Measurements from ENCODE around the gene GRM2.

The GRM2 gene

DNA sequence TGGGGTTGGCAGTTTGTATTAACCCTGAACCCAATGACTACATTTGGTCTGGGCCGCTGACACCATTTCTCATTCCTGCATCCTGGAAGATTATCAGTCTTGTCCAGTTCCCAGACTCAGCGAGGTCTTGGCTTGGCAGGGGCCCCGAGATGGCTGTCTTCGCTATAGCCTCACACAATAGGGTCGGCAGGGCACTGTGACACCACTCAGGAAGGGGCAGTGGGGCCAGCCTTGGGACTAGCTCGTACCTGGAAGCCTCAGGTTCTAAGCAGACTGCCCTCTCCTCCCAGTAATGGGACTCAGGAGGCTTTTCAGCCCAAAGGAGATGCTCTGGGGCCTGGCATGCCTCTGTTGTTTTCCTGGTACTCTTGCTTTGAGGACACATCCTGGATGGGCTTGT, 26.7 kb upstream of the GRM2 start:
- no peak for TF ChIP-seq CTCF (IDR thresholded peaks at IDR 0.05; ENCODE audit: low read depth, low read length, missing control alignments)
- DNase-seq (ENCODE audit: low read depth), result no peak
- no peak overlapping the region for H3K4me3 ChIP-seq (ENCODE audit: low read depth, low read length)

GRCh38 chr3:51680663-51681230, 26.1 kb upstream of the GRM2 start:
- no peak for TF ChIP-seq CTCF (IDR thresholded peaks at IDR 0.05; ENCODE audit: low read depth, low read length, missing control alignments)
- no peak for DNase-seq (ENCODE audit: low read depth)
- no peak overlapping the region for H3K4me3 ChIP-seq (ENCODE audit: low read depth, low read length)

GRCh38 chr3:51681453-51681852, 25.4 kb upstream of the GRM2 start:
- DNase-seq (ENCODE audit: low read depth), result peak; percentile 26
- TF ChIP-seq CTCF (IDR thresholded peaks at IDR 0.05; ENCODE audit: low read depth, low read length, missing control alignments), result no peak
- no peak overlapping the region for H3K4me3 ChIP-seq (ENCODE audit: low read depth, low read length)

DNA sequence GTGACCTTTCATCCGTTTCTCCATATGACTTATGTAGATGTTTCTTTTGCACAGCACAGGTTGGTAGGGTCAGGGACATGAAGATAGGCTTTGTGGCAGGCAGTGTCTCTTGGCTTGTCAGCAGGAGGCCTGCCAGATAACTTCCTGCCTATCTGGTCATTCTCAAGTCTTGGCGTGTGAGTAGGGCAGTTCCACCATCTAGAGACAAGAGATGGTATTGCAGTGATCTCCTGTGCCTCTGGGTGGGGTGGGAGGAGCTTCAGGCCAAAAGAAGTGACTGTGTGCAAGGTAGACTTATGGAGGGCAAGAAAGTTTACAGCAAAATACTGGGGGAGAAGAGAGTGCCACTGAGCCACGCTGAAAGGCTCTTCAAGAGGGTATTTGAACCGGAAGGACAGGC, 24.8 kb upstream of the GRM2 start:
- TF ChIP-seq CTCF (IDR thresholded peaks at IDR 0.05; ENCODE audit: low read depth, low read length, missing control alignments), result peak; percentile 92
- no peak overlapping the region for H3K4me3 ChIP-seq (ENCODE audit: low read depth, low read length)
- DNase-seq (ENCODE audit: low read depth), result peak; percentile 83

DNA sequence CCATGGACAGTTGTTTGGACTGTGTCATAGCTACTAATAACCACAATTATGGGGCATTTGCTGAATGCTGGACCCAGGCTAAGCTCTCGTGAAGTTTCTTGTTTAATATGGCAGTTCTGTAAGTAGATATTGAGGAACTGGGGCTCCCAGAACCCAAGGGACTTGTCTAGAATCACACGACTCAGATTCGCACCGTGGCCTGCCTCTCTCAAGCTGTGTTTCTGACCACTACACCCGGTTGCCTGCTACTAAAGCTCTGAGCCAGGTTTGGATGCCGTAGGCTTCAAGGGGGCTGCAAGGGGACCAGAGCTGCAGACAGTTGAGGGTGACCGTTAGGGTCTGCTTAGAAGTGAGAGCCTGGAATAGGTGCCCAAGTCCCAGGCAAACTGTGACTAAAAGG, 24.3 kb upstream of the GRM2 start:
- no peak for DNase-seq (ENCODE audit: low read depth)
- no peak overlapping the region for H3K4me3 ChIP-seq (ENCODE audit: low read depth, low read length)
- TF ChIP-seq CTCF (IDR thresholded peaks at IDR 0.05; ENCODE audit: low read depth, low read length, missing control alignments), result no peak

- H3K4me3 ChIP-seq (ENCODE audit: low read depth, low read length), result no peak overlapping the region
- no peak for DNase-seq (ENCODE audit: low read depth)
- no peak for TF ChIP-seq CTCF (IDR thresholded peaks at IDR 0.05; ENCODE audit: low read depth, low read length, missing control alignments)
Observed at GRCh38 chr3:51683566-51683965, 23.3 kb upstream of the GRM2 start.

GRCh38 chr3:51684971-51685751, 21.7 kb upstream of the GRM2 start:
- no peak overlapping the region for H3K4me3 ChIP-seq (ENCODE audit: low read depth, low read length)
- no peak for TF ChIP-seq CTCF (IDR thresholded peaks at IDR 0.05; ENCODE audit: low read depth, low read length, missing control alignments)

More at GRCh38 chr3:51684971-51685751, 21.7 kb upstream of the GRM2 start:
- DNase-seq (ENCODE audit: low read depth), result no peak
